OCI-LY3 (cell line): Measurements from ENCODE around the gene PRSS3.
"Not testable (repeated sequence)": the region's sequence is repeated elsewhere in the genome, so short reads cannot be mapped to it uniquely, and the experiment has no call there.

Experiments
- H2AFZ ChIP-seq: fragments of 200-600, 300-600 bp; shearing (Covaris generic); 2 replicates; pipeline ENCODE4 v1.6.0; 2014; ENCODE audit warnings: antibody characterized with exemption, low read depth, low read length
- H3K27ac ChIP-seq: fragments of 200-600, 300-600 bp; sonication (generic); 2 replicates; pipeline ENCODE4 v1.5.1; 2014; ENCODE audit warnings: mild to moderate bottlenecking, low read length, moderate library complexity, mixed read lengths
- H3K27me3 ChIP-seq: fragments of 200-600, 300-600 bp; sonication (generic); 2 replicates; pipeline ENCODE4 v1.6.1; 2014; ENCODE audit warnings: low read depth, low read length, mixed read lengths
- H3K36me3 ChIP-seq: fragments of 200-600, 300-600 bp; sonication (generic); replicated peaks from 2 replicates; pipeline ENCODE3; 2014; ENCODE audit warnings: low read depth, low read length, mixed read lengths
- H3K4me1 ChIP-seq: fragments of 300-600, 200-600 bp; sonication (generic); 2 replicates; pipeline ENCODE4 v1.6.1; 2014; ENCODE audit warnings: low read length, mixed read lengths
- H3K4me2 ChIP-seq: fragments of 200-600, 300-600 bp; sonication (generic); 2 replicates; pipeline ENCODE4 v1.6.1; 2014; ENCODE audit warnings: low read length, mixed read lengths
- H3K4me3 ChIP-seq: fragments of 300-600, 200-600 bp; sonication (generic); 2 replicates; pipeline ENCODE4 v1.5.1; 2014; ENCODE audit warnings: antibody characterized with exemption, mild to moderate bottlenecking, low read length, moderate library complexity
- H3K79me2 ChIP-seq: fragments of 300-600, 200-600 bp; shearing (Covaris generic); 2 replicates; pipeline ENCODE4 v1.6.1; 2014; ENCODE audit warnings: mild to moderate bottlenecking, low read length, mixed read lengths
- H3K9ac ChIP-seq: fragments of 300-600, 200-600 bp; shearing (Covaris generic); 2 replicates; pipeline ENCODE4 v1.6.0; 2014; ENCODE audit warnings: mild to moderate bottlenecking, low read length, moderate library complexity
- H3K9me3 ChIP-seq: fragments of 200-600, 300-600 bp; shearing (Covaris generic); 2 replicates; pipeline ENCODE4 v1.6.1; 2014; ENCODE audit warnings: low read length, mixed read lengths; ENCODE audit not compliant: insufficient read depth
- H4K20me1 ChIP-seq: fragments of 200-600, 300-600 bp; sonication (generic); 2 replicates; pipeline ENCODE4 v1.6.1; 2016; ENCODE audit warnings: low read length, mixed read lengths; ENCODE audit not compliant: insufficient read depth
- CTCF ChIP-seq: fragments of 200-600, 300-600 bp; sonication (generic); IDR thresholded peaks from 2 replicates; pipeline ENCODE4 v1.5.1; 2014; ENCODE audit warnings: antibody characterized with exemption, low read length, low read depth
- EZH2phosphoT487 ChIP-seq: fragments of 200-600 bp; shearing (Covaris generic); IDR thresholded peaks from 2 replicates; pipeline ENCODE4 v1.6.1; 2018; ENCODE audit warnings: antibody characterized with exemption, mixed run types, low read depth

Gene PRSS3

GRCh38 chr9:33797837-33798236 is 2.5 kb downstream of the PRSS3 start:
- TF ChIP-seq EZH2phosphoT487 (no peak), CTCF (no peak)
- Histone ChIP-seq H3K27ac (no peak overlapping the region), H3K36me3 (no peaks in the 10 kb centered on the region), H2AFZ (no peak overlapping the region), H3K27me3 (peaks cover 26% of the 10 kb centered on the region; the same call in 1 of the 2 replicates), H3K4me1 (no peaks in the 10 kb centered on the region), H3K4me3 (no peak overlapping the region), H3K4me2 (no peak overlapping the region), H4K20me1 (no peaks in the 10 kb centered on the region), H3K9me3 (no peaks in the 10 kb centered on the region), H3K9ac (no peak overlapping the region), H3K79me2 (no peaks in the 10 kb centered on the region)

- no peak overlapping the region for H3K4me3 ChIP-seq
- no peak overlapping the region for H2AFZ ChIP-seq
- H3K27ac ChIP-seq = no peak overlapping the region
- no peaks in the 10 kb centered on the region for H3K4me1 ChIP-seq
- no peaks in the 10 kb centered on the region for H3K79me2 ChIP-seq
- H3K27me3 ChIP-seq = peaks cover 30% of the 10 kb centered on the region; the same call in 1 of the 2 replicates
- TF ChIP-seq CTCF (no peak), EZH2phosphoT487 (no peak)
- no peaks in the 10 kb centered on the region for H4K20me1 ChIP-seq
- no peaks in the 10 kb centered on the region for H3K9me3 ChIP-seq
- H3K9ac ChIP-seq = no peak overlapping the region
- H3K4me2 ChIP-seq = no peak overlapping the region
- no peaks in the 10 kb centered on the region for H3K36me3 ChIP-seq
Measured at GRCh38 chr9:33798545-33798944, 3.2 kb downstream of the PRSS3 start.

GRCh38 chr9:33799928-33800704 is 4.8 kb downstream of the PRSS3 start:
- Histone ChIP-seq H3K9me3 (no peaks in the 10 kb centered on the region), H3K79me2 (no peaks in the 10 kb centered on the region), H3K4me1 (no peaks in the 10 kb centered on the region), H4K20me1 (no peaks in the 10 kb centered on the region), H3K27me3 (peaks cover 18% of the 10 kb centered on the region; the same call in 1 of the 2 replicates), H3K4me2 (no peak overlapping the region), H2AFZ (no peak overlapping the region), H3K36me3 (no peaks in the 10 kb centered on the region), H3K9ac (no peak overlapping the region), H3K27ac (no peak overlapping the region), H3K4me3 (no peak overlapping the region)
- TF ChIP-seq CTCF (no peak), EZH2phosphoT487 (no peak)

GRCh38 chr9:33800886-33801285 is 5.5 kb downstream of the PRSS3 start:
- H2AFZ ChIP-seq = no peak overlapping the region
- no peaks in the 10 kb centered on the region for H3K9me3 ChIP-seq
- H4K20me1 ChIP-seq = no peaks in the 10 kb centered on the region
- H3K4me3 ChIP-seq = no peak overlapping the region
- H3K4me2 ChIP-seq = no peak overlapping the region
- no peaks in the 10 kb centered on the region for H3K36me3 ChIP-seq
- no peaks in the 10 kb centered on the region for H3K4me1 ChIP-seq
- H3K9ac ChIP-seq = no peak overlapping the region
- H3K27me3 ChIP-seq = peaks cover 14% of the 10 kb centered on the region; the same call in 1 of the 2 replicates
- H3K27ac ChIP-seq = no peak overlapping the region
- H3K79me2 ChIP-seq = no peaks in the 10 kb centered on the region
- no peak for TF ChIP-seq CTCF
- no peak for TF ChIP-seq EZH2phosphoT487

GRCh38 chr9:33801943-33802500 is 6.7 kb downstream of the PRSS3 start:
- not testable (repeated sequence) for H3K9ac ChIP-seq, H3K79me2 ChIP-seq, H3K4me2 ChIP-seq, H3K9me3 ChIP-seq, H4K20me1 ChIP-seq, H2AFZ ChIP-seq, H3K36me3 ChIP-seq, H3K4me3 ChIP-seq, H3K27ac ChIP-seq, H3K4me1 ChIP-seq
- H3K27me3 ChIP-seq = peaks cover 12% of the 10 kb centered on the region; the same call in 1 of the 2 replicates

GRCh38 chr9:33804196-33804595 is 8.8 kb downstream of the PRSS3 start:
- H3K4me3 ChIP-seq, H3K27ac ChIP-seq, H4K20me1 ChIP-seq, H3K27me3 ChIP-seq, H3K9ac ChIP-seq, H3K79me2 ChIP-seq, H3K9me3 ChIP-seq, H2AFZ ChIP-seq, H3K36me3 ChIP-seq, H3K4me2 ChIP-seq: not testable (repeated sequence)
- peaks cover 14% of the 10 kb centered on the region for H3K4me1 ChIP-seq
